Astrocyte (in vitro differentiated cells and primary cell): Measurements from ENCODE around the gene GGACT.

Source experiments
- CTCF ChIP-seq: IDR thresholded peaks from 2 replicates; pipeline ENCODE4 v1.5.1; 2011; ENCODE audit warnings: low read depth, mild to moderate bottlenecking, inconsistent platforms, low read length, moderate library complexity; ENCODE audit not compliant: insufficient read depth
- EZH2 ChIP-seq: IDR thresholded peaks from 2 replicates; pipeline ENCODE4 v1.6.1; 2012; ENCODE audit warnings: mild to moderate bottlenecking, low read length, inconsistent platforms; ENCODE audit not compliant: insufficient read depth

GRCh38 chr13:100546713-100547405 is 41.7 kb downstream of the GGACT start:
- TF ChIP-seq EZH2 (no peak), CTCF (no peak)
